Heart left ventricle (tissue), 13 donors: ENCODE measurements around the gene CYBA.

Experiments
- POLR2A ChIP-seq, 2 donors: fragments of 450-650 bp; IDR thresholded peaks; one replicate each; pipeline ENCODE4 v1.6.1; 2017; ENCODE audit warnings: antibody characterized with exemption in 2 of 2, mild to moderate bottlenecking in 2 of 2, moderate library complexity in 2 of 2
- TF ChIP-seq, protein P1 (sequence below), 12 donors: fragments of 200-600 bp; sonication (generic) in 4 of 12; IDR thresholded peaks; one replicate each; pipeline versions ENCODE4 v1.5.0 to v1.8.0; 2018 to 2022; ENCODE audit warnings: antibody characterized with exemption in 12 of 12, mild to moderate bottlenecking in 5 of 12
- donor health status: ischemic (EF 13 %, LVEDD 7.1; RV severe dilation, severe dysfunction).
- donor health status: DM: no; HTN: yes; CAD: no.
- donor health status: DM: no; HTN: no; CAD: no.
- donor health status: ischemic (EF 25% LVEDD 6.9; RV normal size, moderate dysfunction).
- donor health status: ischemic (EF 25% LVEDD 5.7; RV mildly dilated, moderate dysfunction).
- donor health status: ischemic (EF 35%, LVEDD 5.7; RV mildly dilated, moderate dysfunction).
- donor health status: nonischemic (EF 11% LVEDD 7.7; RV severe dilation, severe dysfunction).
- donor health status: DM: yes; HTN: yes; CAD: no.
- donor health status: PGD.
- donor health status: ischemic (EF 29% LVEDD 5.4; RV normal size, mild dysfunction).
- donor health status: nonischemic (EF 23%, LVEDD 6.1; RV moderate dilation, normal function).

DNA sequence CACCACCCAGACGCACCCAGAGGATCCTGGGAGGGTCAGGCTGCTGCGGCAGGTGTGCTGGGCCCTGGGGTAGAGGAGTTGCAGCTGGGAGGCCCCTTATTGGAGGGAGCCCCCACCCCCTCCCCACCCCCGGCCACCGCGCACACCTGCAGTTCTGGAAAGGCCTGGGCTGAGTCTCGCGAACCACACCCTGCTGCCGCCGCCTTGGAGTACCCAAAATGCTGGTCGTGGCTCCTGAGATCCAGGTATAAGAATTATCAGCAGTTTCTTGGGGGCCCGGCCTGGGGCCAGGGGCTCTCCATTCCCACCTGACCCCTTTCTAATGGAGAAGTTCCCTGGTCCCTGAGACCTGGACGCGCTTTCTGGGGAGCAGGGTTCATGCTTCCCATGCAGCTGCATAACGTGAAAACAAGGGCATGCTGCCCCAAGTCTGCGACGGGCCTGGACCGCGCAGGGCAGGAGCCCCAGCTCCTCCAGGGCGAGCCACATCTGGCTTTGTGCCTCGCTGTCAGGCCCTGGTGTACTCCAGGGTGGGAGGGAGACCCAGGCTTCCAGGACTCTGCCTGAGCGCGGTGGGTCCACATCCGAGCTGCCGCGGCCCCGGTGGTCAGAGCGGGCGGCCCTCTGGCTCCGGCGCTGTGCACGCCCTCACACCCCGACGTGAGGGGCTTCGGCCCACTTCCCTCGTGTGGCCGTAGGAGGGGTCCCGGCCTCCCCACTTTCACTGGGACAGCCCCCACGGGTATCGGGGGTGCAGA lies 42.7 kb upstream of the CYBA start:
- no peak for TF ChIP-seq POLR2A (IDR thresholded peaks at IDR 0.05)
- TF ChIP-seq, protein P1, sequence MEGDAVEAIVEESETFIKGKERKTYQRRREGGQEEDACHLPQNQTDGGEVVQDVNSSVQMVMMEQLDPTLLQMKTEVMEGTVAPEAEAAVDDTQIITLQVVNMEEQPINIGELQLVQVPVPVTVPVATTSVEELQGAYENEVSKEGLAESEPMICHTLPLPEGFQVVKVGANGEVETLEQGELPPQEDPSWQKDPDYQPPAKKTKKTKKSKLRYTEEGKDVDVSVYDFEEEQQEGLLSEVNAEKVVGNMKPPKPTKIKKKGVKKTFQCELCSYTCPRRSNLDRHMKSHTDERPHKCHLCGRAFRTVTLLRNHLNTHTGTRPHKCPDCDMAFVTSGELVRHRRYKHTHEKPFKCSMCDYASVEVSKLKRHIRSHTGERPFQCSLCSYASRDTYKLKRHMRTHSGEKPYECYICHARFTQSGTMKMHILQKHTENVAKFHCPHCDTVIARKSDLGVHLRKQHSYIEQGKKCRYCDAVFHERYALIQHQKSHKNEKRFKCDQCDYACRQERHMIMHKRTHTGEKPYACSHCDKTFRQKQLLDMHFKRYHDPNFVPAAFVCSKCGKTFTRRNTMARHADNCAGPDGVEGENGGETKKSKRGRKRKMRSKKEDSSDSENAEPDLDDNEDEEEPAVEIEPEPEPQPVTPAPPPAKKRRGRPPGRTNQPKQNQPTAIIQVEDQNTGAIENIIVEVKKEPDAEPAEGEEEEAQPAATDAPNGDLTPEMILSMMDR (IDR thresholded peaks at IDR 0.05), result no peak
